GM19463 (cell line): ENCODE results near the gene TRIM77.
"Not testable (repeated sequence)": the region's sequence is repeated elsewhere in the genome, so short reads cannot be mapped to it uniquely, and the experiment has no call there.

Experiments
- ATAC-seq: cut with Tn5 transposase; IDR thresholded peaks from one replicate; pipeline ENCODE4 v1.9.1; 2021; ENCODE audit warnings: mild to moderate bottlenecking, moderate library complexity; ENCODE audit not compliant: unreplicated experiment

Gene TRIM77

GRCh38 chr11:89709999-89710398, at the start of gene TRIM77:
TRIM77 (plus strand) TSS chr11:89710299; CDS start chr11:89710299, 0 bp downstream.
- ATAC-seq: not testable (repeated sequence)

- no peak for ATAC-seq
Observed at GRCh38 chr11:89667001-89667400, 43.1 kb upstream of the TRIM77 start.

DNA sequence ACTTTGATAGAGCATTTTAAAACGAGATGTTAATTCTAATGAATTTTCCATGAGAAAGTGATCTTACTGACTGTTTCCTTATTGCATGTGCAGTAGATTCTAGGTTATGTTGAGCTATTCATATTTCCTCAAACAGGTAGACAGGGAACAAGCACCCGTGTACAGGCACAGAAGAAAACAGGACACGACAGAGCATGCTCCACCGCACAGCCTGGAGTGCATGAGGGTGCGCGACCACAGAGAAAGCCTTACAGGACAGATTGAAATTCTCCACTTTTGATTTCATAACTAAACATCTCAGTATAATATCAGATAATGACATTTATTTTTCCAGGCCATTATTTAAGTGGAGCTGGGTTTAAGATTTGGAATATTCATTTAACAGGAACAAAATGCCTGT, 41.9 kb upstream of the TRIM77 start:
- not testable (repeated sequence) for ATAC-seq

DNA sequence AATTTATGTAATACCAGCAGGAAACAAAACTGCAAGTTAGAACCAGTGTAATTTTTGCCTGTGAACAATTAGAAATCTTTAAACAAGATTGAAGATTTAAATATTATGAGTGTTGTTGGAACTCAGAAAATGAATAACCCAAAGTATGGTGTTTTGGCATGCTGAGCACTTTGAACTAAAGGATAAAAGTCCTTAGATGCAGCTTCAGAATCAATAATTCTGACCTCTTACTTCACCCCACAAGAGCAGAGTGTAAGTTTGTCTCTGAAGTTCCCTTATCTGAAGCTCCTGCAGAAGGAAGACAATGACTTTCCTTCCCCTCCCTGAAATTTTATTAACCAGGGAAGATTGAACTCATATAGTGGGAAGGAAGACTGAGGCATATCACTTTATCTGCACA, 40.5 kb upstream of the TRIM77 start:
- ATAC-seq: not testable (repeated sequence)

GRCh38 chr11:89669993-89670669, 40.0 kb upstream of the TRIM77 start:
- ATAC-seq: not testable (repeated sequence)

DNA sequence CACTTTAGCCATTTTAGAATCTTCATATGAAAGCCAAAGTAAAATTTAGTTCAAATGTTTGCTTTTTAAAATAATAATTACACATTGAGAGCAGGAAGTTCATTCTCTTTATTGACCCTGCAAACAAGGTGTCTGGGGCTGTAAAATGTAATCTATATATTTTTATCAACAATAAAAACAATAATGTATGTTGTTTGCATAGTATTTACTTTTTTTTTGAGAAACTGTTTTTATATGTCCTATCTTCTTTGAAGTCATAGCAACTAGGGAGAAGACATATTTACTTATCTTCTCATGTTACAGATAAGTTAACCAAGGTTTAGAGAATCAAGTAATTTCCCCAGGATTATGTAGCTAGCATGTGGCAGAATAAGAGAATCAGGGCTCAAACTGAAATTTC, 37.6 kb upstream of the TRIM77 start:
- not testable (repeated sequence) for ATAC-seq

DNA sequence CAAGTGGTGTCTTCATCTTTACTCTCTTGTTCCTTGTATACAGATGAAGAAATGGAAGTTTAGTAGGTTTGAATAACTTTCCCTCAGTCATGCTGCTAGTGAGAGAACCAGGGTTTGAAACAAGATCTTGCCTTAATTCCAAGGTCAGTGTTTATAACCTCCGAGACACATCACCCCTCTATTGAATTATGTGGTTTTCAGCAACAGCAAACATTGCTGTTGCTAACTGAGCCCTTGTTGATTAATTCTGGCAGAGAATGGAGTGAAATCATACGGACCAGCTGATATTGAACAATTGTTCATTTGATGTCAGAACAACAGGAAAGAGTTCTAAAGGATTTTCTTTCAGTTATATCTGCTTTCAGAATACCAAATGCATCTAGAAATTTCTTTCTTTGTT, 36.7 kb upstream of the TRIM77 start:
- ATAC-seq: not testable (repeated sequence)

DNA sequence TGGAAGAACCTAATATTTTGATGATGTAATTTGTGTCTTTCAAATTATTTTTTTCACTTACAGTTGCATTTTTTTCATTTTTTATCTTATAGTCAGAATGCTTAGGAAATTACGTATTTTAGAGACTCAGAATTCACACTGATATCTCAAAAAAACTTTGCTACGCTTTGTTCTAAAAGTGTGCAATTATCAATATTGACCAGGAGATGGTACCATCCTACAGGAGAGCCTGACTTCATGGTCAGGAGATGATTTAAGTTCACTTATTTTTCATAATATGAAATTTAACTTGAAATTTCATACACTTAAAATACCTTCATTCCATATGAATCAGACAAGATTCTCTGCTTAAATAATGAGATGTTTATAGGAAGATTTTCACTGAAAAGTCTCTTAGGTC, 34.7 kb upstream of the TRIM77 start:
- ATAC-seq: not testable (repeated sequence)

DNA sequence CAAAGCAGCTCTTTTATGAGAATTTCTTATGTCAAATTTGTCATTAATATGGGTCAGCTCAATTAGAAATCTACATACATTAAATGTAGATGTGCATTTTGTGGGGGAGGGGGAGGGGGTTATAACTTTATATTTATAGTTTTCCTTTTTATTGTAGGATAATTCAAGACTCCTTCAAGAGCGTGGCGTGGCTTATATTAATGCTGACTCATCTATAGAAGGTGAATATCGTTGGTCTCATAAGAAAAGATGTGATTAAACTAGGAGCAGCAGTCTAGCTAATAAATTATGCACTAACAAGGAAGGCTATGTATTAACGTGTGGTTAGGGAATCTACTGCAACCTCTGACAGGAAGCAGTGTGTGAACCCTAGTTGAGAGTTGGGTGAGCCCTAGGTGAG, 34.2 kb upstream of the TRIM77 start:
- ATAC-seq: not testable (repeated sequence)

DNA sequence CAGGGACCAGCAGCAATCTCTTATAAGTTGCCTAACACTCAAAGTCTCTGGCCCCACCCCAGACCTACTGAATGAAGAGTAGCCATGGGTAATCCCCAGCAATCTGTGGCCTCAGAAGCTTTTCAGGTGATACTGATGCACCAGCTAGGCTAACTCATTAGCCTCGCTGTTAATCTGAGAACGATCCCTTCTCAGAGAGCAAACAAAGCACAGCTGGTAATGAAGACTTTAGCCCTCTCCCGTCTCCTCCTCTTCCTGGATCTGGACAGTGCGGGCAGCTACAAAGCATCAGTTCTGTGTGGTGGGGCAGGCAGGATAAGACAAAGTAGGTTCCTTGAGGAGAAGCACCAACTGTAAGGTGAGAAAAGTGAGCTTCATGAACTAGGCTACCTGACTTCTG, 3.0 kb upstream of the TRIM77 start:
- not testable (repeated sequence) for ATAC-seq

- not testable (repeated sequence) for ATAC-seq
Observed at GRCh38 chr11:89724866-89725498, 14.9 kb downstream of the TRIM77 start.

- not testable (repeated sequence) for ATAC-seq
Observed at GRCh38 chr11:89730215-89730614, 20.1 kb downstream of the TRIM77 start.

- no peak for ATAC-seq
Observed at GRCh38 chr11:89736566-89736965, 26.5 kb downstream of the TRIM77 start.

DNA sequence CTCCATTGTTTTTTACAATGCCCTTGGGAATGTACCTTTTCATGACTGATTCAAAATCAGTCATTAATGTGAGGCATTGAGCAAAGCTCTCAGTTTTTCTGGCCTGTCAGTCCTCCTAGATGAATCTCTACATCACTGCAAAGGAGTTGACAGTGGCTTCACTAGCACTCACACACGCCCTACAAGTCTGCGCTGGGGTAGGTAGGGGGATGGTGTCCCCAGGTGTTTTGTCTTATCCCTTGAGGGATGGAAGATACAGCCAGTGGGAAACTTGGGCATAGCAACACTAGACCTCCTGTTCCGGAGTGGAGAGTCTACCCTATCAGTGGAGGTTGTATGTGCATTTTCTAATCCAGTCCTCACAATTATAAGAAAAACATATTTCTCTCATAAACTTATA, 27.0 kb downstream of the TRIM77 start:
- no peak for ATAC-seq

DNA sequence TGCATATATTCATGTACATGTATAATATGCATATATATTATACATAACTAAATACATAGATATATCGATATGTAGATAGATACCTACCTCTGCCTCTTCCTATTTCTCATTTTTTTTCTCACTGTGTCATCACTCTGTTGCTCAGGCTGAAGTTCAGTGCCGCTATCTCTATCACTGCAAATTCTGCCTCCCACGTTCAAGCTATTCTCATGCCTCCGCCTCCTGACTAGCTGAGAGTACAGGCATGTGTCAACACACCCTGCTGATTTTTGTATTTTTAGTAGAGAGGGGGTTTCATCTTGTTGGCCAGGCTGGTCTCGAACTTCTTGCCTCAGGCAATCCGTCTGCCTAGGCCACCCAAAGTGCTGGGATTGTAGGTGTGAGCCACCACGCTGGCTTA, 31.3 kb downstream of the TRIM77 start:
- ATAC-seq: not testable (repeated sequence)

DNA sequence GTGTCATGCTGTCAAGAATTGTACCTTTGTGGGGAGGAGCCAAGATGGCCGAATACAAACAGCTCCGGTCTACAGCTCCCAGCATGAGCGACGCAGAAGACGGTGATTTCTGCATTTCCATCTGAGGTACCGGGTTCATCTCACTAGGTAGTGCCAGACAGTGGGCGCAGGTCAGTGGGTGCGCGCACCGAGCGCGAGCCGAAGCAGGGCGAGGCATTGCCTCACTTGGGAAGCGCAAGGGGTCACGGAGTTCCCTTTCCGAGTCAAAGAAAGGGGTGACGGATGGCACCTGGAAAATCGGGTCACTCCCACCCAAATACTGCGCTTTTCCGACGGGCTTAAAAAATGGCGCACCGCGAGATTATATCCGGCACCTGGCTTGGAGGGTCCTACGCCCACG, 34.1 kb downstream of the TRIM77 start:
- not testable (repeated sequence) for ATAC-seq

DNA sequence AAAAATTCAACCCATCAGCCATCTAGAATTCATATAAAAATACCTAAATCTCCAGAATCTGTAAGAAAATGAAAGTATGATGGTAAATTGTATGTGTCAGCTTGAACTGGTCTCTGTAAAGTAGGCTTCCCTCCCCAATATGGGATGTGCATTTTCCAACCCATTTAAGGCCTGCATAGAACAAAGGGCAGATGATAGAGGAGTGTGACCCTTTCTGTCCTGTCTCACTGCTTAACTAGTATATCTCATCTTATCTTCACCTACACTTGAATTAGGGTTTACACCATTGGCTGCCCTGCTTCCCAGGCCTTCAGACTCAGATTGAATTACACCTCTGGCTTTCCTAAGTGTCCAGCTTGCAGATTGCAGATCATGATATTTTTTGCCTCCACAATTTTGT, 40.7 kb downstream of the TRIM77 start:
- ATAC-seq: not testable (repeated sequence)
